Heart left ventricle (tissue), 16 donors: ENCODE data around the gene PHF20. TPM values are rescaled to one million over a fixed set of nuclear protein-coding genes. Genes with fewer than 3 reads are reported as not detected.

Experiments used
- ATAC-seq, 4 donors: fragments of 200-7000 bp; cut with Tn5 transposase; one replicate each; pipeline ENCODE4 v1.9.1; 2020 to 2022; ENCODE audit warnings: moderate library complexity in 4 of 4, mild to moderate bottlenecking in 3 of 4, moderate number of reproducible peaks in 1 of 4
- DNase-seq, 5 donors: peaks; one replicate each; pipeline ENCODE4 v3.0.0-alpha.2; 2020
- H3K27ac ChIP-seq, 12 donors: fragments of 200-600 bp; sonication (generic) in 4 of 12; one replicate each; pipeline versions ENCODE4 v1.5.0 to v1.8.0; 2016 to 2022; ENCODE audit warnings: mild to moderate bottlenecking in 2 of 12
- H3K27me3 ChIP-seq, 9 donors: fragments of 200-600 bp; sonication (generic) in 2 of 9; one replicate each; pipeline versions ENCODE4 v1.5.1 to v1.8.0; 2016 to 2022; ENCODE audit warnings: mild to moderate bottlenecking in 3 of 9
- H3K36me3 ChIP-seq, 9 donors: fragments of 200-600 bp; sonication (generic) in 2 of 9; one replicate each; pipeline versions ENCODE4 v1.5.0 to v1.8.0; 2018 to 2022; ENCODE audit warnings: mild to moderate bottlenecking in 2 of 9
- H3K4me1 ChIP-seq, 12 donors: fragments of 200-600 bp; sonication (generic) in 4 of 12; one replicate each; pipeline versions ENCODE4 v1.5.0 to v1.8.0; 2016 to 2022; ENCODE audit warnings: mild to moderate bottlenecking in 3 of 12
- H3K4me3 ChIP-seq, 12 donors: fragments of 200-600 bp; sonication (generic) in 4 of 12; one replicate each; pipeline versions ENCODE4 v1.5.0 to v1.8.0; 2017 to 2022; ENCODE audit warnings: mild to moderate bottlenecking in 9 of 12, moderate library complexity in 4 of 12
- H3K9me3 ChIP-seq, 12 donors: fragments of 200-600 bp; sonication (generic) in 4 of 12; one replicate each; pipeline versions ENCODE4 v1.5.0 to v1.8.0; 2016 to 2022; ENCODE audit warnings: mild to moderate bottlenecking in 1 of 12
- POLR2A ChIP-seq, 2 donors: fragments of 450-650 bp; IDR thresholded peaks; one replicate each; pipeline ENCODE4 v1.6.1; 2017; ENCODE audit warnings: antibody characterized with exemption in 2 of 2, mild to moderate bottlenecking in 2 of 2, moderate library complexity in 2 of 2
- WGBS, 4 donors: extraction: QIAGEN DNeasy Blood & Tissue Kit in 2 of 4; methylation state at CpG; one replicate each; pipeline versions ENCODE4 v1.1.5 to v1.1.7; 2013 to 2018; 5-methylcytosine and 5-hydroxymethylcytosine counted together
- intact Hi-C, 10 donors: fragments of 100-400 bp; cut with DNase I; formaldehyde crosslinking; loops; one replicate each; pipeline versions ENCODE4 v1.11.1 to v1.14.2; 2022
- polyA plus RNA-seq, 2 donors: library from polyadenylated mRNA; stranded (reverse); fragments of 200-250 nt; gene quantifications; one replicate each; pipeline ENCODE4 v1.2.3, GENCODE V29; 2013
- total RNA-seq, 9 donors: library from RNA; depleted of rRNA in 2 of 9; stranded (reverse); fragments of >200 nt in 2 of 9; fragmentation: NEBNext Ultra II Directional in 3 of 9; extraction: Animal tissue kit (Norgen Biotek cat#: 25700) in 3 of 9; gene quantifications; one replicate each; pipeline versions ENCODE4 v1.1.0 to v1.2.4, GENCODE V29; 2016 to 2023
- TF ChIP-seq, protein P1 (sequence below), 12 donors: fragments of 200-600 bp; sonication (generic) in 4 of 12; IDR thresholded peaks; one replicate each; pipeline versions ENCODE4 v1.5.0 to v1.8.0; 2018 to 2022; ENCODE audit warnings: antibody characterized with exemption in 12 of 12, mild to moderate bottlenecking in 5 of 12
- donor health status: ischemic (EF 13 %, LVEDD 7.1; RV severe dilation, severe dysfunction).
- donor health status: healthy with polysubstance abuse.
- donor health status: DM: no; HTN: yes; CAD: no.
- donor health status: DM: no; HTN: no; CAD: no.
- donor health status: ischemic (EF 25% LVEDD 6.9; RV normal size, moderate dysfunction).
- donor health status: ischemic (EF 25% LVEDD 5.7; RV mildly dilated, moderate dysfunction).
- donor health status: healthy.
- donor health status: DM: yes; HTN: yes; CAD: no.
- donor health status: ischemic (EF 35%, LVEDD 5.7; RV mildly dilated, moderate dysfunction).
- donor health status: nonischemic (EF 11% LVEDD 7.7; RV severe dilation, severe dysfunction).
- donor health status: DM: yes; HTN: yes; CAD: no.
- donor health status: PGD.
- donor health status: ischemic (EF 29% LVEDD 5.4; RV normal size, mild dysfunction).
- donor health status: nonischemic (EF 23%, LVEDD 6.1; RV moderate dilation, normal function).

Gene PHF20
- total and polyA plus RNA-seq, 11 donors: 25.8 to 48.9 (median 36.5) TPM

DNA sequence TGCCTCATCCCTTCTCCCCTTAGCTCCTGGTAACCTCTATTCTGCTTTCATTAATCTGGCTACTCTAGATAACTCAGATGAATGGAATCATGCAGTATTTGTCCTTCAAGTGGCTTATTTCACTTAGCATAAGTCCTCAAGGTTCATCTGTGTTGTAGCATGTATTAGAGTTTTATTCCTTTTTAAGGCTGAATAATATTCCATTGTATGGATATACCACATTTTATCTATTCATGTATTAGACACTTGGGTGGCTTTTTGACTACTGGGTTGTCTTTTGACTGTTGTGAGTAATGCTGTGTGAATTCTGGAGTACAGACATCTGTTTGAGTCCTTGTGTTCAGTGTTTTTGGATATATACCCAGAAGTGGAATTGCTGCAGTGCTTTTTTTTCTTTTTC is 58.4 kb downstream of the PHF20 start:
- Histone ChIP-seq H3K27ac (no peak overlapping the region), H3K27me3 (no peaks in the 10 kb centered on the region), H3K4me1 (peaks cover 0 to 31% (median 14%) of the 10 kb centered on the region in 12 donors), H3K9me3 (peaks cover 0 to 4% (median 0%) of the 10 kb centered on the region in 12 donors), H3K4me3 (no peak overlapping the region), H3K36me3 (peaks cover 0 to 6% (median 0%) of the 10 kb centered on the region in 9 donors)
- intact Hi-C loops: no loop called here
- TF ChIP-seq, protein P1, sequence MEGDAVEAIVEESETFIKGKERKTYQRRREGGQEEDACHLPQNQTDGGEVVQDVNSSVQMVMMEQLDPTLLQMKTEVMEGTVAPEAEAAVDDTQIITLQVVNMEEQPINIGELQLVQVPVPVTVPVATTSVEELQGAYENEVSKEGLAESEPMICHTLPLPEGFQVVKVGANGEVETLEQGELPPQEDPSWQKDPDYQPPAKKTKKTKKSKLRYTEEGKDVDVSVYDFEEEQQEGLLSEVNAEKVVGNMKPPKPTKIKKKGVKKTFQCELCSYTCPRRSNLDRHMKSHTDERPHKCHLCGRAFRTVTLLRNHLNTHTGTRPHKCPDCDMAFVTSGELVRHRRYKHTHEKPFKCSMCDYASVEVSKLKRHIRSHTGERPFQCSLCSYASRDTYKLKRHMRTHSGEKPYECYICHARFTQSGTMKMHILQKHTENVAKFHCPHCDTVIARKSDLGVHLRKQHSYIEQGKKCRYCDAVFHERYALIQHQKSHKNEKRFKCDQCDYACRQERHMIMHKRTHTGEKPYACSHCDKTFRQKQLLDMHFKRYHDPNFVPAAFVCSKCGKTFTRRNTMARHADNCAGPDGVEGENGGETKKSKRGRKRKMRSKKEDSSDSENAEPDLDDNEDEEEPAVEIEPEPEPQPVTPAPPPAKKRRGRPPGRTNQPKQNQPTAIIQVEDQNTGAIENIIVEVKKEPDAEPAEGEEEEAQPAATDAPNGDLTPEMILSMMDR (IDR thresholded peaks at IDR 0.05): no peak
- no peak for TF ChIP-seq POLR2A (IDR thresholded peaks at IDR 0.05)
- no peak for ATAC-seq
- DNase-seq: no peak

DNA sequence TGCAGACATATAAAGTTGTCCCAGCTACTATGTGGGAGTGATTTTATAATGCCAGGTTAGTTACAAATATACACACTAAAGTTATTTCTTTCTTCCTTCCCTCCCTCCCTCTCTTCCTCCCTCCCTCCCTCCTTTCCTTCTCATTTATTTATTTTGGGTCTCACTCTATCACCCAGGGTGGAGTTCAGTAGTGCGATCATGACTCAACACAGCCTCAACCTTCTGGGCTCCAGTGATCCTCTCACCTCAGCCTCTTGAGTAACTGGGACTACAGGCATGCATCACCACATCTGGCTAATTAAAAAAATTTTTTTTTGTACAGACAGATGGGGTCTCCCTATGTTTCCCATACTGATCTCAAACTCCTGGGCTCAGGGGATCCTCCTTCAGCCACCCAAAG is 59.2 kb downstream of the PHF20 start:
- intact Hi-C loops: no loop called here
- Histone ChIP-seq H3K4me3 (no peak overlapping the region), H3K9me3 (peaks cover 0 to 4% (median 0%) of the 10 kb centered on the region in 12 donors), H3K27ac (no peak overlapping the region), H3K4me1 (peaks cover 0 to 31% (median 14%) of the 10 kb centered on the region in 12 donors), H3K36me3 (peaks cover 0 to 6% (median 0%) of the 10 kb centered on the region in 9 donors), H3K27me3 (no peaks in the 10 kb centered on the region)
- TF ChIP-seq, protein P1 (IDR thresholded peaks at IDR 0.05): no peak
- no peak for TF ChIP-seq POLR2A (IDR thresholded peaks at IDR 0.05)
- no peak for ATAC-seq
- WGBS, 4 donors: 76 to 97% (median 92%) methylated on average over 1 of the region's 1 CpG
- no peak for DNase-seq

DNA sequence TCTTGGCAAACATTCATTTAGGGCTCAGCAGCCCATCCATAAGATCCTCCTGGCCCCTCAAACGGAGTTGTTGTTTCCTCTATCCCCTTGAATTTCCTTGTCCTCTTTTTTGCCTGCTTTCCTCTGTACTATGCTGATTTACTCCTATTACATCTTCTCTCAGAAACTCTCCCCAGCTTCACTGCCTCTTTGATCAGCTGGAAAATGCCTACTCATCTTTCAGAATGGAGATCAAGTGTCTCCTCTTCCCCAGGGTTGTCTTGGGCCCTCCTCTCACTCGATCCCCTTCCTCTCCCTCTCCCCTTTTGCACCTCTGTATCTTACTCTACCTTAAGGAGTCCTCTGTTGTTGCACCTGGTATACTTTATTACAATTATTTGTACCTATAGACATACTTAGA is 60.2 kb downstream of the PHF20 start:
- 91 to 98% (median 95%) methylated on average over 2 of the region's 2 CpGs for WGBS, 4 donors
- Histone ChIP-seq H3K27ac (no peak overlapping the region), H3K9me3 (peaks cover 0 to 4% (median 0%) of the 10 kb centered on the region in 12 donors), H3K4me3 (no peak overlapping the region), H3K27me3 (no peaks in the 10 kb centered on the region), H3K36me3 (peaks cover 0 to 6% (median 0%) of the 10 kb centered on the region in 9 donors), H3K4me1 (peaks cover 0 to 22% (median 9%) of the 10 kb centered on the region in 12 donors)
- ATAC-seq (no peak), DNase-seq (no peak)
- intact Hi-C loops: no loop called here
- TF ChIP-seq, protein P1 (IDR thresholded peaks at IDR 0.05): no peak
- TF ChIP-seq POLR2A (IDR thresholded peaks at IDR 0.05): no peak

DNA sequence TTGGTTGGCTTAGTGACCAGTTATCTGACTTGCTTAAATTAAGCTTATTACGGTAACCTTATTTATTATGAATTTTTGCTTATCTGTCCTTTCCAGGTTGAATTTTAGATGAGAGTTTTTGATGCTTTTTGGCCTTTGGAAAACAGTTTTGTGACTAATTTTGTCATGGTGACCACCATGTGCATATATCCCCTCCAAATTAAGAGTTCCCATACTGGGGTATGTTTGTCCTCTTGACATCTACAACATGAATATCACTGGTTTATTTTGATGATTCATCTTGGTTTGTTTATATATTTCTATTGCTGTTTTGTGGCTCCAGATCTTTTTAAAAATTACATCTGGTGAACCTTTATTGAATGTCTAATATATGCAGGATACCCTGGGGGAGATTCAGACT is 61.4 kb downstream of the PHF20 start:
- no peak overlapping the region for H3K27ac ChIP-seq
- ATAC-seq: no peak
- 94 to 100% (median 97%) methylated on average over 1 of the region's 1 CpG for WGBS, 4 donors
- peaks cover 0 to 4% (median 0%) of the 10 kb centered on the region in 12 donors for H3K9me3 ChIP-seq
- intact Hi-C loops: no loop called here
- TF ChIP-seq POLR2A (IDR thresholded peaks at IDR 0.05): no peak
- TF ChIP-seq, protein P1 (IDR thresholded peaks at IDR 0.05): no peak
- no peak for DNase-seq
- H3K36me3 ChIP-seq: peaks cover 0 to 2% (median 0%) of the 10 kb centered on the region in 9 donors
- H3K4me1 ChIP-seq: peaks cover 0 to 17% (median 6%) of the 10 kb centered on the region in 12 donors
- H3K27me3 ChIP-seq: no peaks in the 10 kb centered on the region
- H3K4me3 ChIP-seq: no peak overlapping the region
